Mononuclear cell (primary cell): ENCODE measurements around the gene ABLIM1. TPM values are rescaled to one million over a fixed set of nuclear protein-coding genes. Genes with fewer than 3 reads are reported as not detected.

Experiments used
- H3K27me3 ChIP-seq: 2 replicates; pipeline ENCODE4 v1.6.0; 2011; ENCODE audit warnings: low read length, control low read depth; ENCODE audit not compliant: insufficient read depth
- H3K4me1 ChIP-seq: 2 replicates; pipeline ENCODE4 v1.5.1; 2011; ENCODE audit warnings: mild to moderate bottlenecking, low read length, control low read depth; ENCODE audit not compliant: insufficient read depth
- H3K4me3 ChIP-seq: 2 replicates; pipeline ENCODE4 v1.5.1; 2011; ENCODE audit warnings: mild to moderate bottlenecking, low read length, moderate library complexity
- H3K9me3 ChIP-seq: 2 replicates; pipeline ENCODE4 v1.5.1; 2011; ENCODE audit warnings: low read depth, mild to moderate bottlenecking, control low read depth, low read length
- total RNA-seq: library from RNA; depleted of rRNA; stranded (reverse); fragments of >200 nt; gene quantifications from one replicate; pipeline ENCODE4 v1.2.3, GENCODE V29; 2012

Gene ABLIM1
- total RNA-seq, 1 donor, result 108 TPM

- Histone ChIP-seq H3K27me3 (no peaks in the 10 kb centered on the region), H3K4me3 (no peak overlapping the region), H3K9me3 (no peaks in the 10 kb centered on the region), H3K4me1 (peaks cover 62% of the 10 kb centered on the region)
These were observed 112.3 kb downstream of the ABLIM1 start for GRCh38 chr10:114545819-114546218.

- Histone ChIP-seq H3K9me3 (no peaks in the 10 kb centered on the region), H3K27me3 (no peaks in the 10 kb centered on the region), H3K4me1 (peaks cover 69% of the 10 kb centered on the region), H3K4me3 (no peak overlapping the region)
These were observed 113.0 kb downstream of the ABLIM1 start for GRCh38 chr10:114545071-114545470.

GRCh38 chr10:114544045-114544659 is 113.9 kb downstream of the ABLIM1 start:
- H3K4me1 ChIP-seq, result peaks cover 78% of the 10 kb centered on the region
- no peaks in the 10 kb centered on the region for H3K27me3 ChIP-seq
- no peaks in the 10 kb centered on the region for H3K9me3 ChIP-seq
- H3K4me3 ChIP-seq, result no peak overlapping the region

GRCh38 chr10:114543456-114543855 is 114.6 kb downstream of the ABLIM1 start:
- H3K4me1 ChIP-seq, result peaks cover 85% of the 10 kb centered on the region
- no peak overlapping the region for H3K4me3 ChIP-seq
- H3K9me3 ChIP-seq, result no peaks in the 10 kb centered on the region
- no peaks in the 10 kb centered on the region for H3K27me3 ChIP-seq

GRCh38 chr10:114542373-114542772 is 115.7 kb downstream of the ABLIM1 start:
- Histone ChIP-seq H3K4me3 (no peak overlapping the region), H3K9me3 (no peaks in the 10 kb centered on the region), H3K27me3 (no peaks in the 10 kb centered on the region), H3K4me1 (peaks cover 82% of the 10 kb centered on the region)

GRCh38 chr10:114541797-114542160 is 116.3 kb downstream of the ABLIM1 start:
- Histone ChIP-seq H3K4me1 (peaks cover 82% of the 10 kb centered on the region), H3K4me3 (no peak overlapping the region), H3K9me3 (no peaks in the 10 kb centered on the region), H3K27me3 (no peaks in the 10 kb centered on the region)

GRCh38 chr10:114541081-114541796 is 116.8 kb downstream of the ABLIM1 start:
- Histone ChIP-seq H3K27me3 (no peaks in the 10 kb centered on the region), H3K4me3 (no peak overlapping the region), H3K9me3 (no peaks in the 10 kb centered on the region), H3K4me1 (peaks cover 82% of the 10 kb centered on the region)

GRCh38 chr10:114540236-114540635 is 117.8 kb downstream of the ABLIM1 start:
- H3K4me3 ChIP-seq, result no peak overlapping the region
- H3K4me1 ChIP-seq, result peaks cover 73% of the 10 kb centered on the region
- H3K9me3 ChIP-seq, result no peaks in the 10 kb centered on the region
- H3K27me3 ChIP-seq, result no peaks in the 10 kb centered on the region

- H3K4me3 ChIP-seq, result no peak overlapping the region
- H3K9me3 ChIP-seq, result no peaks in the 10 kb centered on the region
- H3K4me1 ChIP-seq, result peaks cover 66% of the 10 kb centered on the region
- no peaks in the 10 kb centered on the region for H3K27me3 ChIP-seq
These were observed 118.5 kb downstream of the ABLIM1 start for GRCh38 chr10:114539623-114540022.

GRCh38 chr10:114538181-114538906 is 119.7 kb downstream of the ABLIM1 start:
- Histone ChIP-seq H3K4me3 (no peak overlapping the region), H3K27me3 (no peaks in the 10 kb centered on the region), H3K4me1 (peaks cover 54% of the 10 kb centered on the region), H3K9me3 (no peaks in the 10 kb centered on the region)

GRCh38 chr10:114537736-114538135 is 120.3 kb downstream of the ABLIM1 start:
- Histone ChIP-seq H3K9me3 (no peaks in the 10 kb centered on the region), H3K4me3 (no peak overlapping the region), H3K4me1 (peaks cover 48% of the 10 kb centered on the region), H3K27me3 (no peaks in the 10 kb centered on the region)

GRCh38 chr10:114534571-114534981 is 123.5 kb downstream of the ABLIM1 start:
- Histone ChIP-seq H3K9me3 (no peaks in the 10 kb centered on the region), H3K27me3 (no peaks in the 10 kb centered on the region), H3K4me3 (no peak overlapping the region), H3K4me1 (peaks cover 19% of the 10 kb centered on the region)

- Histone ChIP-seq H3K9me3 (no peaks in the 10 kb centered on the region), H3K4me1 (peaks cover 8% of the 10 kb centered on the region), H3K27me3 (no peaks in the 10 kb centered on the region), H3K4me3 (no peak overlapping the region)
These were observed 125.8 kb downstream of the ABLIM1 start for GRCh38 chr10:114532226-114532625.

- Histone ChIP-seq H3K27me3 (no peaks in the 10 kb centered on the region), H3K4me1 (peaks cover 35% of the 10 kb centered on the region)
These were observed 131.4 kb downstream of the ABLIM1 start for GRCh38 chr10:114526504-114527238.

GRCh38 chr10:114526126-114526503 is 132.0 kb downstream of the ABLIM1 start:
- H3K4me1 ChIP-seq, result peaks cover 36% of the 10 kb centered on the region
- H3K9me3 ChIP-seq, result no peaks in the 10 kb centered on the region
- H3K4me3 ChIP-seq, result peak overlapping the region; percentile 56
- no peaks in the 10 kb centered on the region for H3K27me3 ChIP-seq

More at GRCh38 chr10:114526504-114527238, 131.4 kb downstream of the ABLIM1 start:
- H3K9me3 ChIP-seq, result no peaks in the 10 kb centered on the region
- peak overlapping the region; percentile 56 for H3K4me3 ChIP-seq
